B cell (primary cell): Measurements from ENCODE around the gene MAP3K13.

ENCODE experiments used
- CTCF ChIP-seq: fragments of 200-600 bp; IDR thresholded peaks from one replicate; pipeline ENCODE4 v1.8.0; 2022; ENCODE audit warnings: antibody characterized with exemption, mild to moderate bottlenecking
- EZH2 ChIP-seq: IDR thresholded peaks from 2 replicates; pipeline ENCODE4 v1.6.1; 2012; ENCODE audit warnings: borderline replicate concordance, low read depth, mild to moderate bottlenecking, moderate library complexity, low read length; ENCODE audit not compliant: insufficient read depth, poor library complexity, severe bottlenecking

- TF ChIP-seq CTCF (no peak), EZH2 (no peak)
Observed at GRCh38 chr3:185489462-185489861, 126.5 kb downstream of the MAP3K13 start.
